Motor neuron (in vitro differentiated cells): Measurements from ENCODE around the gene USP2. TPM values are rescaled to one million over a fixed set of nuclear protein-coding genes. Genes with fewer than 3 reads are reported as not detected.

Experiments used
- ATAC-seq, 8 experiments: fragments of 200-7000 bp; cut with Tn5 transposase; replicated peaks in 6 of 8; 2 replicates each; pipeline ENCODE4 v1.8.0; 2021; ENCODE audit warnings: mild to moderate bottlenecking in 8 of 8, moderate library complexity in 8 of 8
- H3K27ac ChIP-seq, 2 donors: fragments of 250-450 bp; sonication (Bioruptor Pico); 2 replicates each; pipeline ENCODE4 v1.9.0; 2021; ENCODE audit warnings: antibody characterized with exemption in 2 of 2, mild to moderate bottlenecking in 2 of 2, moderate library complexity in 1 of 2
- H3K4me1 ChIP-seq, 2 donors: fragments of 250-450 bp; sonication (Bioruptor Pico); replicated peaks in 1 of 2; 2 replicates each; pipeline ENCODE4 v1.6.1; 2021; ENCODE audit warnings: antibody characterized with exemption in 2 of 2, mild to moderate bottlenecking in 2 of 2, moderate library complexity in 1 of 2
- H3K4me3 ChIP-seq, 5 donors: fragments of 250-450 bp; sonication (Bioruptor Pico); 2 replicates each; pipeline ENCODE4 v1.9.0; 2021; ENCODE audit warnings: antibody characterized with exemption in 5 of 5, mild to moderate bottlenecking in 5 of 5, moderate library complexity in 4 of 5
- WGBS, 10 experiments: fragments of 450-650 bp; shearing (Covaris generic); methylation state at CpG; one replicate each; pipeline ENCODE4 v1.0.0; 2022; 5-methylcytosine and 5-hydroxymethylcytosine counted together
- in situ Hi-C, 9 experiments: fragments of 400-800 bp; cut with MboI; loops; one replicate each; pipeline ENCODE4 v1.15.0; 2021; ENCODE audit warnings: low sequenced_read_pairs in 9 of 9, low pct_unique_long_range_greater_than_20kb in 2 of 9; ENCODE audit not compliant: unreplicated experiment in 9 of 9
- total RNA-seq, 8 experiments: library from RNA; unstranded; fragments of 300-600 nt; gene quantifications; 2 replicates each; pipeline versions ENCODE4 v1.2.3 to v1.2.4, GENCODE V29; 2022

Gene USP2
- total RNA-seq, 8 experiments from 2014 or later: 1.1 to 15.2 (median 2.6) TPM

GRCh38 chr11:119338965-119339588, 42.4 kb downstream of the USP2 start:
- peaks cover 26 to 47% of the 10 kb centered on the region in 2 donors for H3K4me1 ChIP-seq
- no peak for ATAC-seq
- 17 to 100% (median 60%) methylated on average over 1 to 5 of the region's 11 CpGs; no CpG with 5 or more reads in 3 of the 10 experiments for WGBS, 10 experiments
- peak overlapping the region in 1 of 5 donors; percentile 39 for H3K4me3 ChIP-seq
- no peak overlapping the region for H3K27ac ChIP-seq
- in situ Hi-C loops: loop anchor here in 2 of 9 experiments (10.0 to 25.0 kb wide), 2 partner anchors 227 to 234 kb away; partner anchors contain the start of genes C2CD2L (in 2 of the 2), DPAGT1 (in 2 of the 2) and HINFP (in 1 of the 2)

- ATAC-seq: peak; percentile 24 to 52 (median 40)
These were observed 43.1 kb downstream of the USP2 start for GRCh38 chr11:119338318-119338890.

GRCh38 chr11:119337581-119338317, 43.7 kb downstream of the USP2 start:
- in situ Hi-C loops: loop anchor here in 2 of 9 experiments (10.0 to 25.0 kb wide), 2 partner anchors 225 to 233 kb away; partner anchors contain the start of genes C2CD2L (in 2 of the 2), DPAGT1 (in 2 of the 2) and HINFP (in 1 of the 2)
- Histone ChIP-seq H3K4me1 (peaks cover 29 to 47% of the 10 kb centered on the region in 2 donors), H3K27ac (no peak overlapping the region), H3K4me3 (peak overlapping the region in 4 of 5 donors; percentile 5 to 11 (median 10))
- ATAC-seq: peak in 6 of 8 experiments; percentile 4 to 12 (median 6)
- 25 to 80% (median 34%) methylated on average over 1 to 5 of the region's 9 CpGs; no CpG with 5 or more reads in 6 of the 10 experiments for WGBS, 10 experiments

More at GRCh38 chr11:119338318-119338890, 43.1 kb downstream of the USP2 start:
- H3K27ac ChIP-seq: no peak overlapping the region
- peak overlapping the region in 4 of 5 donors; percentile 5 to 11 (median 10) for H3K4me3 ChIP-seq
- in situ Hi-C loops: loop anchor here in 2 of 9 experiments (10.0 to 25.0 kb wide), 2 partner anchors 226 to 234 kb away; partner anchors contain the start of genes C2CD2L (in 2 of the 2), DPAGT1 (in 2 of the 2) and HINFP (in 1 of the 2)
- H3K4me1 ChIP-seq: peaks cover 29 to 47% of the 10 kb centered on the region in 2 donors
- 0 to 40% (median 4%) methylated on average over 1 to 11 of the region's 17 CpGs; no CpG with 5 or more reads in 4 of the 10 experiments for WGBS, 10 experiments

GRCh38 chr11:119336744-119337469, 44.6 kb downstream of the USP2 start:
- in situ Hi-C loops: loop anchor here in 2 of 9 experiments (10.0 to 25.0 kb wide), 2 partner anchors 225 to 232 kb away; partner anchors contain the start of genes C2CD2L (in 2 of the 2), DPAGT1 (in 2 of the 2) and HINFP (in 1 of the 2)
- ATAC-seq: no peak
- peaks cover 29 to 47% of the 10 kb centered on the region in 2 donors for H3K4me1 ChIP-seq
- WGBS, 10 experiments: 33 to 100% (median 83%) methylated on average over 1 to 5 of the region's 9 CpGs; no CpG with 5 or more reads in 3 of the 10 experiments
- H3K4me3 ChIP-seq: no peak overlapping the region
- no peak overlapping the region for H3K27ac ChIP-seq

GRCh38 chr11:119335655-119336543, 45.6 kb downstream of the USP2 start:
- in situ Hi-C loops: loop anchor here in 2 of 9 experiments (10.0 to 25.0 kb wide), 2 partner anchors 224 to 231 kb away; partner anchors contain the start of genes C2CD2L (in 2 of the 2), DPAGT1 (in 2 of the 2) and HINFP (in 1 of the 2)
- Histone ChIP-seq H3K4me1 (peaks cover 29 to 40% of the 10 kb centered on the region in 2 donors), H3K4me3 (no peak overlapping the region), H3K27ac (no peak overlapping the region)
- ATAC-seq: no peak
- WGBS, 10 experiments: 60 to 100% (median 91%) methylated on average over 1 to 11 of the region's 30 CpGs; no CpG with 5 or more reads in 4 of the 10 experiments

- in situ Hi-C loops: loop anchor here in 2 of 9 experiments (10.0 to 25.0 kb wide), 2 partner anchors 223 to 230 kb away; partner anchors contain the start of genes C2CD2L (in 2 of the 2), DPAGT1 (in 2 of the 2) and HINFP (in 1 of the 2)
- peaks cover 29 to 34% of the 10 kb centered on the region in 2 donors for H3K4me1 ChIP-seq
- peak overlapping the region; percentile 79 to 99 (median 97) for H3K4me3 ChIP-seq
- WGBS, 10 experiments: 0 to 80% (median 29%) methylated on average over 1 to 3 of the region's 15 CpGs; no CpG with 5 or more reads in 7 of the 10 experiments
- H3K27ac ChIP-seq: no peak overlapping the region
- ATAC-seq: no peak
These were observed 46.3 kb downstream of the USP2 start for GRCh38 chr11:119335091-119335654.

- WGBS, 10 experiments: 0 to 4% (median 0%) methylated on average over 4 to 17 of the region's 54 CpGs; no CpG with 5 or more reads in 1 of the 10 experiments
- peak; percentile 88 to 94 (median 90) for ATAC-seq
- in situ Hi-C loops: loop anchor here in 2 of 9 experiments (10.0 to 25.0 kb wide), 2 partner anchors 222 to 230 kb away; partner anchors contain the start of genes C2CD2L (in 2 of the 2), DPAGT1 (in 2 of the 2) and HINFP (in 1 of the 2)
- Histone ChIP-seq H3K4me1 (peaks cover 28 to 29% of the 10 kb centered on the region in 2 donors), H3K4me3 (peak within 1 kb of the TSS; percentile 79 to 99 (median 97)), H3K27ac (peak within 1 kb of the TSS; percentile 79 to 81)
These were observed 47.1 kb downstream of the USP2 start, which contains the start of gene RNF26 for GRCh38 chr11:119334174-119334930. Gene RNF26 (plus strand): TSS chr11:119334527. CDS start chr11:119335123, 596 bp downstream.

GRCh38 chr11:119332111-119332765, 49.3 kb downstream of the USP2 start:
- Histone ChIP-seq H3K27ac (no peak overlapping the region), H3K4me3 (no peak overlapping the region), H3K4me1 (peaks cover 7 to 11% of the 10 kb centered on the region in 2 donors)
- in situ Hi-C loops: loop anchor here in 2 of 9 experiments (10.0 to 25.0 kb wide), 2 partner anchors 220 to 227 kb away; partner anchors contain the start of genes C2CD2L (in 2 of the 2), DPAGT1 (in 2 of the 2) and HINFP (in 1 of the 2)
- 58 to 100% (median 72%) methylated on average over 2 to 4 of the region's 4 CpGs for WGBS, 10 experiments
- ATAC-seq: no peak

- 5 to 100% (median 77%) methylated on average over 1 of the region's 1 CpG; no CpG with 5 or more reads in 1 of the 10 experiments for WGBS, 10 experiments
- in situ Hi-C loops: loop anchor here in 2 of 9 experiments (10.0 to 25.0 kb wide), 2 partner anchors 218 to 225 kb away; partner anchors contain the start of genes C2CD2L (in 2 of the 2), DPAGT1 (in 2 of the 2) and HINFP (in 1 of the 2)
- Histone ChIP-seq H3K4me1 (peaks cover 4 to 7% of the 10 kb centered on the region in 2 donors), H3K4me3 (no peak overlapping the region), H3K27ac (no peak overlapping the region)
- ATAC-seq: no peak
These were observed 51.3 kb downstream of the USP2 start for GRCh38 chr11:119330237-119330636.
